ENCODE data around the gene KCNIP2. TPM values are rescaled to one million over a fixed set of nuclear protein-coding genes. Genes with fewer than 3 reads are reported as not detected.

The KCNIP2 gene
- 0.54 to 0.87 TPM (median 0.70 TPM) in 5 replicates for total RNA-seq (2022; extraction: Qiagen RNA extraction)

DNA sequence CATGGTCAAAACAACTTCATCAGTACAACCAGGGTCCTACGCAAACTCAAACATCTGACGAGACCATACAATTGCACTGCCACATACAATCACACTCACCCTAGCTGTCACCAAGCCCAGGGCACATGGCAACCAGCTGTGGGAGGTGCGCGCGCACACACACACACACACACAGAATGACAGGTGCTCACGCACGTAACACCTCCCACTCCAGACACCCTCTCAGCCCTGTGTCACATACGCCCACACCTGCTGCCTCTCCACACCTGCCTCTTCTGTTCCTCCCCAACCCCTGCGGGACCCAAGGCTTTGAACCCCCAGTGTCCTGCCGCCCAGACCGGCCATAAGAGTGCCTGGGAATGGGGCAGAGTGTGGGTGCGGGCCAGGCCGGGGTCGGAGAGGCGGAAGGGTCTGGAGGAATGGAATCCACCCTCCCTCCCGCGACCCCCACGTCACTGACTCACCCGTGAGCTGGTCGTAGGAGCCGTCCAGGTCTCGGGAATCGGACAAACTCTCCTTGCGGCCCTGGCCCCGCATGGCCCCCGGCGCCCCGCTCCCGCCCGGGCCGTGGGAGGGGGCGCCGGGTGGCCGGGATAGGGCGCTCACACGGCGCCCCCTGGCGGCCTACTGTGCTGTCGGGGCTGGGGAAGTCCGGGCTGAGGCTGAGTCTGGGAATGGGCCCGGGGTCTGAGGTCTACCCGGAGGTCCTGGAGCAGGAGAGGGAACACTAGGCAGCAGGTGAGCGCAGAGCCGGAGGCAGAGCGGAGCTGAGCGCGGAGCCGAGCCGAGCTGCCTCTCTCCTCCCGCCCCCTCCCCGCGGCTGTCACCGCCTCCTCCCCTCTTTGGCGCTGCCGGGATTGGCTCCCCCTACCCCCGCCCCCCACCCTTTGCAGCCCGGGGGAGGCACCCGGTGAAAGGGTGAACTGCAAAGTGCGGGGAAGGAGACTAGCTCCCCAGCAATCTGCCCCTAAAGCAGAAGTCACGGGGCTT is at the start of gene KCNIP2:
TSS of gene KCNIP2 (minus strand) at position 769 of the 990 bp plus-strand sequence. CDS start at position 537, 232 bp downstream.

DNA sequence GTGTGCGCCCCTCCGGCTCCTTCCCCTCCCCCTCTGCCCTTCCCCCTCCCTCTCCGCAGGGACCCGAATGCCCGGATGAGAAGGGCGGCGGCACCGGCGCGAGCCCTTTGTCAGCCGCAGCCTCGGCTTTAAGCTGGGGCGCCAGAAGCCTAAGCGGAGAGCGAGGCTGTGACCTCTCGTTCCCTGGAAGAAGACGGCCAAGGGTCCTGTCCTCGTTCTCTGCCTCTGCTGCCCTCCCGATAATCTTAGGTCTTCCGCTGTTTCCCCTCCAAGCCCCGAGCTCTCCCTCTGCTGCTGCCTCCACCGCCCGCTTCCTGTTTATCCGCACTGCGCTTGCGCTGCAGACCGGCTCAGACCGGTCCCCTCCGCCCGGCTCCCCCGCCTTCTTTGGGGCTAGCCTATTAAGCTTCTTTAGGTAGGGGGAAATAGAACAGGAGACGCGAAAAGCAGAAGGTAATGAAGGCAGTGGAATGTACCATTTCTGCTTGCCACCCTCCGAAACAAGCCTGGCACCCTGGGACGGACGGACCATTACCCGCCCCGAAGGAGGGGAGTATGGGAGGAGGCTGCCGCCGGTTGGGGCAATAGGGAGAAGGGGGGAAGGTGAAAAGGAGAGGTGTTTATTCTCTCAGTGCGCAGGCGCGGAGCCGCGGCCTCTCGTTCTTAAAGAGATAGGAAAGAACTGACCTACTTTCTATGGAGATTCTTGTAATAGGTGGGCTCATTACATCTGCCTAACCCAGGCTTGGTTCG is 25.3 kb downstream of the KCNIP2 start, which contains the start of gene OGA:
TSS of gene OGA (minus strand) at position 326 of the 753 bp plus-strand sequence. CDS start 422 bp downstream, outside the sequence.

DNA sequence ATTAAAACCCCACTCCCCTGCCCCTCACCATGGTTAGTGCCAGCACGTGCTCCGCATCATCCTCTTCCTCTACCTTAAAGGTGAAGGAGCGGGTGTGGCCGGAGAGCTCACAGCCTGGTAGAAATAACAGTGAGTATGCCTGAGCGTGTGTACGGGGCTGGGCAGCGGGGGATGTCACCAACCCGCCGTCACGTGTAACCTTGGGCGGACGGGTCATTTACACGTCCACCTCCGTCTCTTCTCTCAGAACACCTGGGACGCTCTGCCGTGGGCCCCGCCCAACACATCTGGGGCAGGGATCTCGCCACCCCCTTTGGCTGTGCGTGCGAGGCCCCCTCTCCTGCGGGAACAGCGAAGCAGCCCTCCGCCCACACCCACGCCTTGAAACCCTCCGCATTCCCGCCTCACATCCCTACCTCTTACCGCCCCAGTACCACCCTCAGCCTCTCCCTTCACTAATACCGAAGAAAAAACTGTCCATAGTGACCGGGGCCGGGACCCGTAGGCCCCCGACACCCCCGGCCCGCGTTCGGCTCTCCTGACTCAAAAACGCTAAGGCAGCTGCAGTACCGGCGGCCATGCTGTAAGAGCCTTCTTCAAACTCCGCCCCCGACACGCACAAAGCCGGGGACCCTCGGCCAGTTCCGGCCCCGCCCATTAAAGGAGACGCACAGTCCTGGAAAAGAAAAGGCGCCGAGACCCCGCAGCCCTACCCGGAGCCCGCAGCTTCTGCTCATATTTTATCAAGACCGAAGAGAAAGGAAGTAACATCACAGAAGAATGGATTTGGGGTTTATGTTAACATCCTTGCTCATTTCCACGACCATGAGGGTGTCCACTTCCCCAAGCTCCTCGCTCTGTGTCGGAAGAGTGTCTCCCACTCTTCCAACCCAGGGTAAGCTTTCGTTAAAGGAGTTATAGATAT is 60.5 kb downstream of the KCNIP2 start, which contains the start of gene NPM3:
TSS of gene NPM3 (minus strand) at position 636 of the 925 bp plus-strand sequence. CDS start at position 580, 56 bp downstream.

Other genes with a start within 250 kb of the KCNIP2 start
- gene FBXW4, start 148.6 kb downstream of the KCNIP2 start, total RNA-seq (2022; extraction: Qiagen RNA extraction): 22.9 to 29.3 TPM (median 24.4 TPM) in 5 replicates
- not detected in 5 replicates for gene FGF8, start 67.7 kb downstream of the KCNIP2 start, total RNA-seq (2022; extraction: Qiagen RNA extraction)
- 98.7 to 118 TPM (median 105 TPM) in 5 replicates for gene NPM3, start 60.4 kb downstream of the KCNIP2 start, total RNA-seq (2022; extraction: Qiagen RNA extraction)
- 67.0 to 82.8 TPM (median 71.7 TPM) in 5 replicates for gene OGA, start 25.4 kb downstream of the KCNIP2 start, total RNA-seq (2022; extraction: Qiagen RNA extraction)
- 9.7 to 11.5 TPM (median 11.0 TPM) in 5 replicates for gene ARMH3, start 212.4 kb upstream of the KCNIP2 start, total RNA-seq (2022; extraction: Qiagen RNA extraction)
- gene HPS6, start 221.5 kb upstream of the KCNIP2 start, total RNA-seq (2022; extraction: Qiagen RNA extraction): 26.7 to 37.1 TPM (median 32.9 TPM) in 5 replicates